Nephron (organoid): Measurements from ENCODE around the gene SYNE3.

Source experiments
- H3K27ac Mint-ChIP-seq, 3 experiments: 2 replicates each; pipeline ENCODE4 v1.8.0; 2020; ENCODE audit warnings: mixed read lengths in 3 of 3, mild to moderate bottlenecking in 2 of 3, moderate library complexity in 1 of 3
- H3K27me3 Mint-ChIP-seq: 2 replicates; pipeline ENCODE4 v1.8.0; 2021; ENCODE audit warnings: low read depth, mild to moderate bottlenecking, moderate library complexity, mixed read lengths
- H3K36me3 Mint-ChIP-seq: 2 replicates; pipeline ENCODE4 v1.8.0; 2020; ENCODE audit warnings: low read depth, mixed read lengths
- H3K4me1 Mint-ChIP-seq: 2 replicates; pipeline ENCODE4 v1.8.0; 2020; ENCODE audit warnings: mixed read lengths
- H3K4me3 Mint-ChIP-seq, 3 experiments: 2 replicates each; pipeline ENCODE4 v1.8.0; 2020; ENCODE audit warnings: mild to moderate bottlenecking in 3 of 3, mixed read lengths in 3 of 3, moderate library complexity in 2 of 3
- H3K9me3 Mint-ChIP-seq: 2 replicates; pipeline ENCODE4 v1.8.0; 2020; ENCODE audit warnings: mixed read lengths
- CTCF ChIP-seq, 3 experiments: fragments of 200-600 bp; sonication (generic); IDR thresholded peaks; one replicate each; pipeline ENCODE4 v1.5.0; 2021; ENCODE audit warnings: antibody characterized with exemption in 3 of 3; ENCODE audit not compliant: unreplicated experiment in 3 of 3

Gene SYNE3

GRCh38 chr14:95475540-95476240 is 40.8 kb downstream of the SYNE3 start:
- H3K36me3 Mint-ChIP-seq = no peaks in the 10 kb centered on the region
- no peak overlapping the region for H3K4me3 Mint-ChIP-seq
- no peak overlapping the region for H3K27ac Mint-ChIP-seq
- no peaks in the 10 kb centered on the region for H3K9me3 Mint-ChIP-seq
- peaks cover 52% of the 10 kb centered on the region for H3K4me1 Mint-ChIP-seq
- H3K27me3 Mint-ChIP-seq = peaks cover 11% of the 10 kb centered on the region
- TF ChIP-seq CTCF (IDR thresholded peaks at IDR 0.05; ENCODE audit: unreplicated experiment in 3 of 3) = no peak

- Mint-ChIP-seq H3K4me1 (peaks cover 46% of the 10 kb centered on the region), H3K4me3 (no peak overlapping the region), H3K27ac (no peak overlapping the region), H3K9me3 (no peaks in the 10 kb centered on the region), H3K27me3 (peaks cover 13% of the 10 kb centered on the region), H3K36me3 (no peaks in the 10 kb centered on the region)
- TF ChIP-seq CTCF (IDR thresholded peaks at IDR 0.05; ENCODE audit: unreplicated experiment in 3 of 3) = no peak
These were observed 41.5 kb downstream of the SYNE3 start for GRCh38 chr14:95474941-95475340.

- no peaks in the 10 kb centered on the region for H3K9me3 Mint-ChIP-seq
- H3K27ac Mint-ChIP-seq = no peak overlapping the region
- peaks cover 14% of the 10 kb centered on the region for H3K27me3 Mint-ChIP-seq
- no peak for TF ChIP-seq CTCF (IDR thresholded peaks at IDR 0.05; ENCODE audit: unreplicated experiment in 3 of 3)
- H3K4me1 Mint-ChIP-seq = peaks cover 44% of the 10 kb centered on the region
- no peaks in the 10 kb centered on the region for H3K36me3 Mint-ChIP-seq
- no peak overlapping the region for H3K4me3 Mint-ChIP-seq
These were observed 42.0 kb downstream of the SYNE3 start for GRCh38 chr14:95474486-95474885.

GRCh38 chr14:95472819-95473251 is 43.6 kb downstream of the SYNE3 start:
- peak overlapping the region in 1 of 3 experiments; percentile 42 for H3K27ac Mint-ChIP-seq
- peaks cover 45% of the 10 kb centered on the region for H3K4me1 Mint-ChIP-seq
- H3K36me3 Mint-ChIP-seq = no peaks in the 10 kb centered on the region
- peaks cover 14% of the 10 kb centered on the region for H3K27me3 Mint-ChIP-seq
- no peak overlapping the region for H3K4me3 Mint-ChIP-seq
- no peaks in the 10 kb centered on the region for H3K9me3 Mint-ChIP-seq
- TF ChIP-seq CTCF (IDR thresholded peaks at IDR 0.05; ENCODE audit: unreplicated experiment in 3 of 3) = no peak

- H3K36me3 Mint-ChIP-seq = no peaks in the 10 kb centered on the region
- H3K4me3 Mint-ChIP-seq = no peak overlapping the region
- no peak for TF ChIP-seq CTCF (IDR thresholded peaks at IDR 0.05; ENCODE audit: unreplicated experiment in 3 of 3)
- H3K4me1 Mint-ChIP-seq = peaks cover 39% of the 10 kb centered on the region
- peak overlapping the region in 2 of 3 experiments; percentile 3 to 32 for H3K27ac Mint-ChIP-seq
- peaks cover 14% of the 10 kb centered on the region for H3K27me3 Mint-ChIP-seq
- no peaks in the 10 kb centered on the region for H3K9me3 Mint-ChIP-seq
These were observed 45.0 kb downstream of the SYNE3 start for GRCh38 chr14:95471476-95471875.

- no peak for TF ChIP-seq CTCF (IDR thresholded peaks at IDR 0.05; ENCODE audit: unreplicated experiment in 3 of 3)
- peaks cover 39% of the 10 kb centered on the region for H3K4me1 Mint-ChIP-seq
- peak overlapping the region in 2 of 3 experiments; percentile 3 to 32 for H3K27ac Mint-ChIP-seq
- H3K4me3 Mint-ChIP-seq = no peak overlapping the region
- no peaks in the 10 kb centered on the region for H3K36me3 Mint-ChIP-seq
- peaks cover 14% of the 10 kb centered on the region for H3K27me3 Mint-ChIP-seq
- H3K9me3 Mint-ChIP-seq = no peaks in the 10 kb centered on the region
These were observed 45.4 kb downstream of the SYNE3 start for GRCh38 chr14:95471016-95471415.
